HepG2 (cell line): ENCODE measurements around the gene GGA2. TPM values are rescaled to one million over a fixed set of nuclear protein-coding genes. Genes with fewer than 3 reads are reported as not detected.

Experiments used
- AHR ChIP-seq: IDR thresholded peaks from 2 replicates; pipeline ENCODE4 v1.6.1; 2018; ENCODE audit warnings: missing genetic modification reagents, missing compliant biosample characterization
- CENPX ChIP-seq: sonication (generic); formaldehyde crosslinking; IDR thresholded peaks from 2 replicates; pipeline ENCODE4 v1.9.0; 2021; ENCODE audit warnings: mild to moderate bottlenecking, missing genetic modification reagents, moderate library complexity
- FOXO4 ChIP-seq: sonication (generic); formaldehyde crosslinking; conservative IDR thresholded peaks from 2 replicates; pipeline ENCODE4 v1.8.1; 2023; ENCODE audit warnings: missing genetic modification reagents
- HOXA9 ChIP-seq: sonication (generic); formaldehyde crosslinking; IDR thresholded peaks from 2 replicates; pipeline ENCODE4 v1.8.1; 2022; ENCODE audit warnings: missing genetic modification reagents, mild to moderate bottlenecking, moderate library complexity, borderline replicate concordance
- KDM4B ChIP-seq: sonication (generic); formaldehyde crosslinking; IDR thresholded peaks from 2 replicates; pipeline ENCODE4 v1.4.0; 2020; ENCODE audit warnings: missing genetic modification reagents
- MEF2D ChIP-seq: sonication (generic); formaldehyde crosslinking; IDR thresholded peaks from 2 replicates; pipeline ENCODE4 v1.5.1; 2020; ENCODE audit warnings: mild to moderate bottlenecking, missing genetic modification reagents
- NFYC ChIP-seq: IDR thresholded peaks from 2 replicates; pipeline ENCODE4 v1.6.1; 2016; ENCODE audit warnings: missing genetic modification reagents, missing compliant biosample characterization
- SNAPC4 ChIP-seq: sonication (generic); formaldehyde crosslinking; IDR thresholded peaks from 2 replicates; pipeline ENCODE4 v1.4.0; 2020; ENCODE audit warnings: mild to moderate bottlenecking, missing genetic modification reagents
- TBX2 ChIP-seq: sonication (generic); formaldehyde crosslinking; IDR thresholded peaks from 2 replicates; pipeline ENCODE4 v1.5.0; 2020; ENCODE audit warnings: missing genetic modification reagents, mild to moderate bottlenecking, borderline replicate concordance
- ZBTB33 ChIP-seq: sonication (generic); formaldehyde crosslinking; IDR thresholded peaks from 2 replicates; pipeline ENCODE4 v1.4.0; 2020; ENCODE audit warnings: missing genetic modification reagents
- ZBTB42 ChIP-seq: sonication (generic); formaldehyde crosslinking; IDR thresholded peaks from 2 replicates; pipeline ENCODE4 v1.5.0; 2020; ENCODE audit warnings: mild to moderate bottlenecking, missing genetic modification reagents
- ZBTB46 ChIP-seq: sonication (generic); formaldehyde crosslinking; IDR thresholded peaks from 2 replicates; pipeline ENCODE4 v1.4.0; 2020; ENCODE audit warnings: mild to moderate bottlenecking, missing genetic modification reagents, borderline replicate concordance
- ZMYM4 ChIP-seq: sonication (generic); formaldehyde crosslinking; IDR thresholded peaks from 2 replicates; pipeline ENCODE4 v1.8.1; 2023; ENCODE audit warnings: mild to moderate bottlenecking, missing genetic modification reagents
- ZNF562 ChIP-seq: sonication (generic); formaldehyde crosslinking; IDR thresholded peaks from 2 replicates; pipeline ENCODE4 v1.8.0; 2022; ENCODE audit warnings: missing genetic modification reagents, borderline replicate concordance
- ZNF619 ChIP-seq: sonication (generic); formaldehyde crosslinking; IDR thresholded peaks from 2 replicates; pipeline ENCODE4 v1.4.0; 2020; ENCODE audit warnings: mild to moderate bottlenecking, missing genetic modification reagents
- ZNF766 ChIP-seq: sonication (generic); formaldehyde crosslinking; IDR thresholded peaks from 2 replicates; pipeline ENCODE4 v1.5.0; 2020; ENCODE audit warnings: missing genetic modification reagents, borderline replicate concordance
- ZNF776 ChIP-seq: sonication (generic); formaldehyde crosslinking; IDR thresholded peaks from 2 replicates; pipeline ENCODE4 v1.4.0; 2020; ENCODE audit warnings: mild to moderate bottlenecking, missing genetic modification reagents
- polyA plus RNA-seq, 8 experiments: library from polyadenylated mRNA; depleted of rRNA in 3 of 8; stranded (reverse) in 7 of 8; unstranded in 1 of 8; fragments of >200 nt; fragmentation: Illumina TruSeq in 4 of 8; extraction: Trizol in 4 of 8; gene quantifications; 2 replicates each; pipeline versions ENCODE4 v1.2.1 to v1.2.3, GENCODE V29; 2011 to 2016; ENCODE audit warnings: low read depth in 4 of 8, missing spikeins in 1 of 8, mixed read lengths in 1 of 8; ENCODE audit not compliant: insufficient read depth in 1 of 8
- total RNA-seq, 5 experiments: library from RNA; depleted of rRNA; stranded (reverse); fragments of >200 nt; fragmentation: Illumina TruSeq; extraction: Trizol; gene quantifications; 2 replicates each; pipeline ENCODE4 v1.2.3, GENCODE V29; 2016; ENCODE audit warnings: low read depth in 1 of 5
- TF ChIP-seq, protein P1 (sequence below): sonication (generic); formaldehyde crosslinking; IDR thresholded peaks from 2 replicates; pipeline ENCODE4 v1.5.0; 2020; ENCODE audit warnings: mild to moderate bottlenecking, low read depth, missing genetic modification reagents, borderline replicate concordance

GGA2 gene
- total and polyA plus RNA-seq, 2 of the 13 experiments (the other 11 are each of a cell fraction or from before 2014, with no cell fraction given), result 51.5 to 69.8 TPM

- TF ChIP-seq SNAPC4 (no peak), ZNF776 (CRISPR knock-in tag) (peak; percentile 98), HOXA9 (CRISPR knock-in tag) (no peak; the same call in 1 of the 2 replicates), KDM4B (no peak), CENPX (CRISPR knock-in tag) (no peak), FOXO4 (no peak), NFYC (CRISPR knock-in tag) (peak; percentile 55), MEF2D (peak; percentile 49; the same call in 1 of the 2 replicates), TBX2 (CRISPR knock-in tag) (peak; percentile 62), ZBTB46 (CRISPR knock-in tag) (peak; percentile 90; the same call in 1 of the 2 replicates), ZNF562 (no peak), ZMYM4 (peak; percentile 94), ZBTB33 (CRISPR knock-in tag) (peak; percentile 91), ZNF766 (CRISPR knock-in tag) (peak; percentile 97), AHR (CRISPR knock-in tag) (0 out of 2 replicates have a peak, but pooled peaks have one; percentile 65), ZNF619 (CRISPR knock-in tag) (peak; percentile 87), ZBTB42 (CRISPR knock-in tag) (no peak)
- TF ChIP-seq, protein P1, sequence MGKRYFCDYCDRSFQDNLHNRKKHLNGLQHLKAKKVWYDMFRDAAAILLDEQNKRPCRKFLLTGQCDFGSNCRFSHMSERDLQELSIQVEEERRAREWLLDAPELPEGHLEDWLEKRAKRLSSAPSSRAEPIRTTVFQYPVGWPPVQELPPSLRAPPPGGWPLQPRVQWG (CRISPR knock-in tag), result no peak; the same call in 1 of the 2 replicates
Observed at GRCh38 chr16:23510164-23510914, at the start of gene GGA2 (continued).
